ENCODE results near the gene CAPZA1.
"Not testable (repeated sequence)": the region's sequence is repeated elsewhere in the genome, so short reads cannot be mapped to it uniquely, and the experiment has no call there.

Gene CAPZA1

DNA sequence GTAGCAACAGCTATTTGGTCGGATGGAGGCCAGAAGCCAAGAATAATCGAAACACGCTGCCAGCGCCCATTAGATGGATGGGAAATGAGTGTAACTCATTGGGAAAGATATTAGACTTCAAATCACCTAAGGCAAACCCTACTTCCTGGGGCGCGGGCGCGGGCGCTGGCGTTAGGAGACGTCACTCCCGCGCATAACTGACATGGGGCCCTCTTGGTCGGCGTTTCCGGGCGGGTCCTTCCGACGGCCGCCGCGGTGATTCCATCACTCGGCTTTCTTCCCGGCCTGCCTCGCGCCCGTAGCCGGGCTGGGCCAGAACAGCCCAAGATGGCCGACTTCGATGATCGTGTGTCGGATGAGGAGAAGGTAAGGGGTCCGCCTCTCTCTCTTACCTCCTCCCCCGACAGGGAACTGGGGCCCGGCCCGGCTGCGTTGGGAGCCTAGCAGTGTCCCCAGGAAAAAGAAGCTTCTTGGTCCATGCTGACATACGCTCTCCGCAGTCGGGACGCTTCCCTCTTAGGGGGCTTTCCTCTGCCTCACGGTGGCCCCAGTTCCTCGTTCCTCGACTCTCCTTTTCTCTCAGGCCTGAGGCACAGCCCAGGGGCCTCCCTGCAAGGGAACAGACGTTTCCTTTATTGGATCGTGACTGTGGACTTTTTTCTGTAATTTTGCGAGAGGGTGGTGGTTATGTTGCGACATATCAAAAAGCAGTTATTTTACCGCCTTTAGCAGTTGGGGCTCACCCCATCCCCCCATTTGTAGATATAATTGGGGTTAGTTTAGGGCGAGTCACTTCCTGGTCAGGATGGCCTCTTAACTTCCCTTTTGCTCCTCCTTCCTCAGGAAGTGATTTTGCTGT, at the start of gene CAPZA1:
CAPZA1 (plus strand) TSS at position 315 of the 859 bp plus-strand sequence; CDS start at position 328, 13 bp downstream.
- DNase-seq, result peak; percentile 94

DNA sequence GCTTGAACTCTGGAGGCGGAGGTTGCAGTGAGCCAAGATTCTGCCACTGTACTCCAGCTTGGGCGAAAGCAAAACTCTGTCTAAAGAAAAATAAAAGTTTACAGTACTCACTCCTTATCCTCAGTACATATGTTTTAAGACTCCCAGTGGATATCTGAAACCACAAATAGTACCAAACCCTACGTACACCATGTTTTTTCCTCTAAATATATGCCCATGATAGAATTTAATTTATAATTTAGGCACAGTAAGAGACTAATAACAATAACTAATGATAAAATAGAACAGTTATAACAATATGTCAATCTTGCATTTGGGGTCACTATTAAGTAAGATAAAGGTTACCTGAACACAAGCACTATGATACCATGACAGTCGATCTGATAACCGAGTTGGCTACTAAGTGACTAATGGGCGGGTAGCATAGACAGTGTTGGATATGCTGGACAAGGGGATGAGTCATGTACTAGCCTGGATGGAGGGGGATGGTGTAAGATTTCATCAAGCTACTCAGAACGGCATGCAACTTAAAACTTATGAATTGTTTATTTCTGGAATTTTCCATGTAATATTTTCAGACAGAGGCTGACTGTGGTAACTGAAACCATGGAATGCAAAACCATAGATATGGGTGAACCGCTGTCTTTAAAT, 44.4 kb upstream of the CAPZA1 start:
- no peak for DNase-seq

GRCh38 chr1:112576240-112576639, 43.4 kb upstream of the CAPZA1 start:
- no peak for DNase-seq

DNA sequence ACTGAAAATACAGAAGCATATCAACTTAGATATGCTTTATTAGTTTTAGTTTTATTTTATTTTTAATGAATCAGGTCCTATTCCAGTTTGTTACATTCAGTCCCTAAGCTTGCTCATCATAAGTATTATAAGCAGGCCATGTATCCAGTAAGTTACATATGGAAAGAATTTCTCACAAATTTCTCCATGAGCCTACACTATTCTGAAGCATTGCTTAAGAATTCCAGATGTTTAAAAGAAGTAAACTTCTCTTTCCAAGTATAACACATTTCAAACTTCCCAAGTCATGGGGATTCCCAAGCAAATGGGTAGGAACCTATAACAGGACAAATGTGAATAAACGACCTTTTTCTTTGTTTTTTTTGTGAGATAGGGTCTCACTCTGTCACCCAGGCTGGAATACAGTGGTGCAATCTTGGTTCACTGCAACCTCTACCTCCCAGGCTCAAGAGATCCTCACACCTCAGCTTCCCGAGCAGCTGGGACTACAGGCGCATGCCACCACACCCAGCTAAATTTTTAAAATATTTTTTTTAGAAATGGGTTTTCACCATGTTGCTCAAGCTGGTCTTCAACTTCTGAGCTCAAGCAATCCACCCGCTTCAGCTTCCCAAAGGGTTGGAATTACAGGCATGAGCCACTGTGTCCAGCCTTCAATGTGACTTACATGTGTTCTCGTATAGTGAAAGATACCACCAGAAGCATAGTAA, 39.7 kb upstream of the CAPZA1 start:
- DNase-seq, result no peak

DNA sequence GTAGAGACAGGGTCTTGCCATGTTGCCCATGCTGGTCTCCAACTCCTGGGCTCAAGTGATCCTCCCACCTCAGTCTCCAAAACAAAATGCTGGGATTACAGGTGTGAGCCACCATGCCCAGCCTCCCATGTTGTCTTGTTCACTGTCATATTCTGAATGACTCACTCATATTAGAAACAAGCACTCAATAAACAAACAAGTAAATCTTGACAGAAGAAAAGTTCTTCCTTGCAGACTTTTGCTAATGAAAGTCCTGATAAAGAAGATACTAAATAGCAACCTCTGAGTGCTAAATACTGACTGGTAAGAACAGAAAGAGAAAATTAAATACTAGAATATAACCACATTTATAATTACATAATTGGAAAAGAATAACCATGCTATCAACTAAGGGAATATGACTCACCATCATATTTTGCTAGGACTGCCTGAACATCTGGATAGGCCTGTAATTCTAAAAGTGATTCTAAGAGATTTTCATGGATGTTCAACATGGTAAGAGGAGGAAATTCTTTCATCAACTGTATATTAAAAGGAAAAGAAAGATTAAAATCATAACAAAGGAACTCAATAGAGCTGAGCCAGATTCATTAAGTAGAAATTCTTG, 37.9 kb upstream of the CAPZA1 start:
- no peak for DNase-seq

GRCh38 chr1:112583366-112583765, 36.3 kb upstream of the CAPZA1 start:
- no peak for DNase-seq

DNA sequence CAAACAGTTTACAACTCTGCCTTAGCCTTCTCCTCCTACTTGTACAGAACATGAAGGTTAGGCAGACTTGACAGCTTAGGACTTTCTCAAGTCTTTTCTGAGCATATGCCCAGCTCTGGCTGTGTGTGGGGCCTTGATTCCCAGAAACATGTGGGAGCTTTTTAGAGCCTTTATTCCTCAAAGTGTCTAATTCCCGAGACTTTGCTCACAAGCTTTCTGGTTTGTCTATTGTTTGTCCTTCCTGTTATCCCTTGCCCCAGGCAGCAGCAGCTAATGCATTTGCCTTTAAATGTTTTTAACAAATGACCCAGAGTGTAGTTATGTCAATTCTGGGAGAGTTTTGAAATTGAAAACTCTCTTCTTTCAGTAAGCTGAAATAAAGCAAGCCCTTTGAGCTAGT, 29.9 kb upstream of the CAPZA1 start:
- no peak for DNase-seq

- no peak for DNase-seq
Measured at GRCh38 chr1:112594208-112594876, 25.3 kb upstream of the CAPZA1 start.

DNA sequence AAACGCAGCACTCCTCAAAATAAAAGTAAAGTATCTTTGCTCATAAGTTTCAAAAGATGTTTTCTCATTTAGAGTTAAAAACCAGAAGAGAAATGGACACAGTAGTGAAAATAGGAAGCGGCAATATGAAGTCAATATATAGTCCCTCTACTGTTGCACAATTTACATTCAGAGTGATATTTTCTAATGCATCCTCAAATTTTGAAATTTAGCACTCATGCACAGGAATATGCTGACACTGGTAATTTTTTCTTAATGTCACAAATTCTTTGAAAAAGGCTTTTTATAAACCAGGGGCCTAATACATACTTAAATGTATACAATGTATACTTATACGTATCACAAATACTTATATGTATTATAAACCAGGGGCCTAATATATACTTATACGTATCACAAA, 20.2 kb upstream of the CAPZA1 start:
- no peak for DNase-seq

GRCh38 chr1:112603012-112603411, 16.6 kb upstream of the CAPZA1 start:
- no peak for DNase-seq

DNA sequence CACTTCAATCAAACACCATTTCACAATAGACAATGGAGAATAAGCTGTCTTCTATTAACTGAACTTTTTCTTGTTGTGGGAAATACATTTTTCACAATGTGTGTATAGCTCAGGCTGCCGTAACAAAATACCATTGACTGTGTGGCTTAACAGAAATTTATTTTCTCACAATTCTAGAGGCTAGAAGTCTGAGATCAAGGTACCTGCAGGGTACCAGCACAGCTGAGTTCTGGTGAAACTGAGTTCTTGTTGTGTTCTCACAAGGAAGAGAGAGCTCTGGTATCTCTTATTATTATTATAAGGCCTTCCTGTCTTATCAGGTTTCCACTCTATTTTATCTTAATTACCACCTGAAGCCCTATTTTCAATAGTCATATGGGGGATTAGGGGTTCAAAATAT, 16.1 kb upstream of the CAPZA1 start:
- DNase-seq, result no peak

DNA sequence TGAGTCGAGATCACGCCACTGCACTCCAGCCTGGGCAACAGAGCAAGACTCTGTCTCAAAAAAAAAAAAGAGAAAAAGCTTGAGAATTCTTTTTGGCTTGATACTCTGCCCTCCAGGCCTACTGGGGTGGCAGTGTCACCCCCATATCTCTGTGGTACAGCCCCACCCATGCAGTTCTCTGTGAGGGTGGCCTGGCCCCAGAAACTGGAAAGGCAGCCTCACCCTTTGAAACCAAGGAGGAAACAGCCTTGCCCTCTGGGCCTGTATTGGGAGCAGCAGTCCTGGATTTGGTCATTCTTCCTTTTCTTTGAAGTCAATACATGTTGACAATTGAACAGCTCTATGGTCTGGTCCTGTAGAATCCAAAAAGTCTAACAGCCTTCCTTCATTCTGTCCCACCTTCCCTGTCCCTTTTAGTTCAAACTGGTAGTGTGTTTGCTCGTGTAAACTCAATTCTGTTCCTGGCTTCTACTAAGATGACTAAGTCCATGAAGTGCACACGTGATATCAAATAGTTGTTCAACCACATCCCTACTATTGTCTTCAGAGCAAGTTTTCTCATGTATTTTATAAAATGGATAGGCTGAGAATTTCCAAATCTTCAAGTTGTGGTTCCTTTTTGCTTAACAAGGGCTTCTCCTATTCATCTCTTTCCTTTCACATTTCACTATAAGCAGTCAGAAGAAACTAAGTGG, 13.9 kb upstream of the CAPZA1 start:
- DNase-seq, result no peak

DNA sequence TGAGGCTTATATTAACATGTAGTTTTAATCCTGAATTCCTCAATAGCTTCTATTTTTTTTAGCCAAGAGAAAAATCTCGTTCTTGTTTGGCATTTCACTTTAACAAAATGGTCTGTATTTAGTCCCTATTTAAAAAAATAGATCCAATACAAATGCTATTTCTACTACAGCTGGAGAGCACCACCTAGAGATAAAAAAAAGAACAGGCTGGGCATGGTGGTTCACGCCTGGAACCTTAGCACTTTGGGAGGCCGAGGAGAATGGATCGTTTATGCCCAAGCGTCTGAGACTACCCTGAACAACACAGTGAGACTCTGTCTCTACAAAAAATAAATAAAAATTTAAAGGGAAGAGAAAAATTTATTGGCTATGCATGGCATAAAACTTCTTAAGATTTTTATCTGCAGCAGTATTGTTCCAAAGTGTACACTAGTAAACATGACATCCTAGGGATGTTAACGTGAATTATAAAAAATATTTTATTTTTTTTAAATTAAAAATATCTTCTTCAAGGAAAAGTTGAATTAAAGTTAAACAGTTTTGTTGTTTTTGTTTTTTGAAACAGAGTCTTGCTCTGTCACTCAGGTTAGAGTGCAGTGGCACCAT, 5.1 kb upstream of the CAPZA1 start:
- peak; percentile 53 for DNase-seq

DNA sequence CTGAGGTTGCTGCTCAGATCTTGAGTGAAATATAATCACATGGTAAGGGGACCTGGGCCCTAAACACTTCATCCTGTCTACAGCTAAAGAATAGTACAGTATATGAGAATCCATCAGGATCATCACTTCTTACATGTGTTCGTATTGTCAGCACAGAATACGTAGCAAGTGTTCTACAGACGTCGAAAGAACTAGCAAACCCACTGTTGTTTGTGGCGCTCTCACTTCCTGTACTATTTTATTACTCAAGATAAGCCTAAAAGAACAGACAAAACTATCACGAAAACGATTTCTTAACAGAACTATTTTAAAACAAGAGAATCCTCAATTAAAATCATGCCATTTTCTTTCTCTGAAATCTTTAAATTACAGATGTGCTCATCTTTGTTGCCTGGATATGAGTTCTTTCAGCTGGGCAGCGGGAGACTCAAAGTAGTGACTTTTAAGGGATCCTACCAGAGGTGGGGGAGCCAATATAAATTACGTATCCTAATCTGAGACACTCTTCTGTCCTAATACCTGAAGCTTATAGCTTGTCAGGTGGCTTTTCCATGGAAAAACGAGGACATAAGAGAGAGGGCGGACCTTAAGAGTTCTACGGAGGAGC, 1.4 kb upstream of the CAPZA1 start:
- DNase-seq, result peak; percentile 73

- DNase-seq, result peak; percentile 66
Measured at GRCh38 chr1:112618721-112619517, 713 bp upstream of the CAPZA1 start, which contains the start of gene ST7L. Gene ST7L, minus strand, starts transcription at chr1:112619141. Its CDS starts 28 bp downstream, at chr1:112619113.

- DNase-seq, result no peak
Measured at GRCh38 chr1:112620377-112620695, 704 bp downstream of the CAPZA1 start.

- not testable (repeated sequence) for DNase-seq
Measured at GRCh38 chr1:112624493-112624892, 4.9 kb downstream of the CAPZA1 start.

DNA sequence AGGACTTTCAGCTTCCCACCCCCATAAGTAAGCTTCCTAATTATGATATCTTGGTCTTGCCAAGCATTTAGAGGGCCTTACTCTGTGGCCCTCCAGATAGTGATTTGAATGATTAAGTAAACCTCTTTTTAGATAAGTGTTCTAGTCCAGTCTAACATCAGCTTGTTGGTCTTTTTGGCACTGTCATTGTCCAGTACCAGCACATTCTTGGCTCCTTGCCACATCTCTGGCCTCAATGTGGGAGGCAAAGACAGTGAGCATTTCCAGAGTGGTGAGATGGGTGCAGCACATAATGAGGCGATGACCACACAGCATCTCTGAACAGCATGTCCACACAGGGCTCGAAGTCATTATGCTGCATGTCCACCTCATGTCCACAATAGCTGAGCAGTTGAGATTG, 6.1 kb downstream of the CAPZA1 start:
- DNase-seq, result no peak

- no peak for DNase-seq
Measured at GRCh38 chr1:112626193-112626592, 6.6 kb downstream of the CAPZA1 start.

DNA sequence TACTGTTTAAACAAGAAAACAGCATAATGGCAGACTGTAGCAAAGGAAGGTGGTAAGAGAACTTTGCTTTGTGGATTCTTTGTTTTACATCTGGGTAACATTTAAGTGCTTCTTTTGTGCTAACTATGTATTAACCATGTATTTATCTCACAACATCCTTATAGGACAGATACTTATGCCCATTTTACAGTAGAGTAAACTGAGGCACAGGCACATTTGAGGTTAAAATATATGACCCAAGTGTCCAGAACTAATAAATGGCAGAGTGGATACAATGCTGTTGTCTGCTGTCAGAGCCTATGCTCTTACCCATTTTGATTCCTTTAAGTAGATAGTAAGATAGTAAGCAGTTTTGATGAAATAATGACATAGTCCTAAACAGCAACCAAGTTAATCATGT, 7.3 kb downstream of the CAPZA1 start:
- no peak for DNase-seq
